Natural killer cell treated with Interleukin-12 subunit alpha and Interleukin-12 subunit beta and Interleukin-15 and Interleukin-18, amount 100 ng/mL, for 72 hours (primary cell): ENCODE results near the gene DLG2. TPM values are rescaled to one million over a fixed set of nuclear protein-coding genes. Genes with fewer than 3 reads are reported as not detected.

Experiments
- ATAC-seq, 2 donors: fragments of 150-1000 bp; cut with Tn5 transposase in 1 of 2; sonication (Bioruptor Pico), chemical (Tn5 transposase) in 1 of 2; 2 replicates each; pipeline ENCODE4 v1.10.0; 2021
- DNase-seq: peaks from one replicate; pipeline ENCODE4 v3.0.0; 2022; ENCODE audit warnings: low spot score
- H3K27ac Mint-ChIP-seq, 2 donors: 1 replicate in 1 of 2; 2 replicates in 1 of 2; pipeline ENCODE4 v1.8.0; 2022; ENCODE audit warnings: mixed read lengths in 2 of 2, mild to moderate bottlenecking in 1 of 2, moderate library complexity in 1 of 2
- H3K27me3 Mint-ChIP-seq, 2 donors: 1 replicate in 1 of 2; 2 replicates in 1 of 2; pipeline ENCODE4 v1.8.0; 2022; ENCODE audit warnings: mixed read lengths in 2 of 2
- H3K36me3 Mint-ChIP-seq: one replicate; pipeline ENCODE4 v1.8.0; 2022; ENCODE audit warnings: mixed read lengths
- H3K4me1 Mint-ChIP-seq, 2 donors: 1 replicate in 1 of 2; 2 replicates in 1 of 2; pipeline ENCODE4 v1.8.0; 2022; ENCODE audit warnings: low read depth in 2 of 2, mixed read lengths in 2 of 2, mild to moderate bottlenecking in 1 of 2
- H3K4me3 Mint-ChIP-seq: one replicate; pipeline ENCODE4 v1.8.0; 2022; ENCODE audit warnings: mixed read lengths
- H3K9me3 Mint-ChIP-seq: 2 replicates; pipeline ENCODE4 v1.8.0; 2022; ENCODE audit warnings: mixed read lengths
- total RNA-seq, 2 donors: library from RNA; stranded (reverse); gene quantifications; one replicate each; pipeline ENCODE4 v1.2.3, GENCODE V29; 2022

Gene DLG2
- total RNA-seq, 2 donors from 2014 or later = 1.1 to 1.7 TPM

DNA sequence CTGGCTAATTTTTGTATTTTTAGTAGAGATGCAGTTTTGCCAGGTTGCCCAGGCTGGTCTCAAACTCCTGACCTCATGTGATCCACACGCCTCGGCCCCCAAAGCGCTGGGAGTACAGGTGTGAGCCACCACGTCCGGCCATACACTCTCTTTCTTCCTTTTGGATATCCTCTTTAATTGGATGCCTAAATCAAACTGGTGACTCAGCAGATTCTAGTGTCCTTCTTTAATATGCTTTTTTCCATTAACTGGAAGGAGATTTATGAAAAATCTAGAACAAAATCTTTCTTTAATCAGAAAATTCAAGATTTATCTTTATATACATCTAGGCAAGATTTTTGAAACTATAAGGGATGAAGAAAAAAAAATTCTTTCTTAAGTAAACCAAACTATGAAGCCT is 1371.7 kb downstream of the DLG2 start:
- no peak for DNase-seq
- peaks cover 10% of the 10 kb centered on the region for H3K9me3 Mint-ChIP-seq
- no peaks in the 10 kb centered on the region for H3K36me3 Mint-ChIP-seq
- H3K4me1 Mint-ChIP-seq = no peaks in the 10 kb centered on the region
- no peak for ATAC-seq
- no peaks in the 10 kb centered on the region for H3K27me3 Mint-ChIP-seq
- H3K27ac Mint-ChIP-seq = no peak overlapping the region
- no peak overlapping the region for H3K4me3 Mint-ChIP-seq

DNA sequence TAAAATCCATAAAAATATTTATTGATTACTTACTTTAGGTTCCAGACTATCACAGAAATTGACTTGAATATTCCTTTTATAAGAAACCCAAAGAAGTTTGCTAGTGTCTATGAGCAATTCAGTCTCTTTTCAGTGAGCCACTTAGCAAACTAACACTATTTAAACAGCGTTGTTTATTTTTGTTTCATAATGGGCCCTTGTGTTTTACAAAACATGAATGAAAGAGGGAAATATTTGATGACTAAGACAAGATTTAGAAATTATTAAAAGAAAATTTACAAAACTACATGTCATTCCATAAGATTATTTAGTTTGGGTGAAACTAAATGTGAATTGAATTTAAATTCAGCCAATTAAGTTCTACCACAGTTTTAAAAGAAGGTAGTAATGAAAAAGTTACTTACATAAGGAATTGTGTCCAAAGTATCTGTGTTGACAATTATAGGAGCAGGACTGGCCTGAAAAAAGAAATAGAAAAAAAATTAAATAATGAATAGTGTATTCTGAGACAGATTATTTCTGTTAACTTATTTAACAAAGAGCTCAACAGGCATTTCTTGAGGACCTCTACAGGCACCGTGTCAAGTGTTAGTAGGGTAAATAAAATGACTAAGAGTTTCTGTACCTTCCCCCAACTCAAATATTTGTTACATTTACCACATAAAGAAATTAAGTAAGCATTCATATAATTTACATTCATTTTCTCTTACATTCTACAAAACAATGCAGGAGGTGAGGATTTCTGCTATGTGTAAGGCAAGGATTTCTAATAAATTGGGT is 1376.1 kb downstream of the DLG2 start:
- Mint-ChIP-seq H3K9me3 (peaks cover 15% of the 10 kb centered on the region), H3K27ac (no peak overlapping the region), H3K36me3 (no peaks in the 10 kb centered on the region), H3K27me3 (no peaks in the 10 kb centered on the region), H3K4me3 (no peak overlapping the region), H3K4me1 (no peaks in the 10 kb centered on the region)
- ATAC-seq (no peak), DNase-seq (no peak)

GRCh38 chr11:84249344-84250135 is 1377.6 kb downstream of the DLG2 start:
- Mint-ChIP-seq H3K27ac (no peak overlapping the region), H3K36me3 (no peaks in the 10 kb centered on the region), H3K4me3 (no peak overlapping the region), H3K4me1 (no peaks in the 10 kb centered on the region), H3K9me3 (peaks cover 11% of the 10 kb centered on the region), H3K27me3 (no peaks in the 10 kb centered on the region)
- DNase-seq = no peak
- no peak for ATAC-seq

DNA sequence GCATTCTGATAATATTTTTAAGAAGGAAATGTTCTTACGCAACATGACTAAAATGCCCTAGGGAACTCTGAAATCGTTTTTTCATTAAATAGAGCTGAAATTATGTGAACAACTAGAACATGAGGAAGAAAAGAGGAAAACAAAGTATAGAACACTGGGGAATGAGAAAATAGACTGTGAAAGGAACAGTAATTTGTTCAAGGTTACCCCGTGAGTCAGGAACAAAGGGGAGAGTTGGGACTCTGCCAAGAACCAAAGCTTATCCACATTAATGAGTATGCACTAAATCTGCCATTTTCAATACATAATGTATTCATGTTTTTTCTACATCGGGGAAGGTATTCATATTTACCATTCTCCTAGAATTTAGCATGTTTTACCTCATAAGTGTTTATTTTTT is 1379.2 kb downstream of the DLG2 start:
- Mint-ChIP-seq H3K4me3 (no peak overlapping the region), H3K9me3 (peaks cover 11% of the 10 kb centered on the region), H3K27me3 (no peaks in the 10 kb centered on the region), H3K27ac (no peak overlapping the region), H3K36me3 (no peaks in the 10 kb centered on the region), H3K4me1 (no peaks in the 10 kb centered on the region)
- DNase-seq = no peak
- no peak for ATAC-seq

GRCh38 chr11:84247129-84247528 is 1380.0 kb downstream of the DLG2 start:
- ATAC-seq = no peak
- Mint-ChIP-seq H3K27me3 (no peaks in the 10 kb centered on the region), H3K4me1 (no peaks in the 10 kb centered on the region), H3K36me3 (no peaks in the 10 kb centered on the region), H3K4me3 (no peak overlapping the region), H3K9me3 (peaks cover 11% of the 10 kb centered on the region), H3K27ac (no peak overlapping the region)
- no peak for DNase-seq

DNA sequence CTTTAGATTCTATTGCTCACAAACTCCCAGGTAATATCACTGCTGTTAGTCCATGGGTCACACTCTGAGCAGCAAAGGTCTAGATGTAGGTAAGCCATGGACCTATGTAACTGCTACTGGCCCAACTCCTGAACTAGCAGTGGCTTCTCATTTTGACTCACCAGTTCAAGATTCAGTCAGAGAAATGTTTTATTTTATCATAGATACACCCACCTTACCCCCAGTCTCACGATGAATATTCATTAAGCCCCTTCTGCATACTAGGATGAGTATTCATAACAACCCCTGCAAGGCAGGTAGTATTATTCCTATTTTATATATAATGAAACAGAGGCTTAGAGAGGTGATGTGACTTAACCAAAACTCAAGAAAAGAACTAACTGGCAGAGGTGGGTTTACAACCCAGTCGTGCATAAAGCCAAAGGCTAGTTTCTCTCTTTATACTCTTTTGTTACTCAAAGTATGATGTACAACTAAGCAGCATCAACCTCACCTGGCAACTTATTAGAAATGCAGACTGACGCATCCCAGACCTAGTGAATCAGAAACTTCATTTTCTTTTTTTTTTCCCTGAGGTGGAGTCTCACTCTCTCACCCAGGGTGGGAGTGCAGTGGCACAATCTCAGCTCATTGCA is 1383.4 kb downstream of the DLG2 start:
- Mint-ChIP-seq H3K9me3 (peaks cover 10% of the 10 kb centered on the region), H3K27me3 (no peaks in the 10 kb centered on the region), H3K4me3 (no peak overlapping the region), H3K27ac (no peak overlapping the region), H3K36me3 (no peaks in the 10 kb centered on the region), H3K4me1 (no peaks in the 10 kb centered on the region)
- no peak for DNase-seq
- ATAC-seq = no peak

DNA sequence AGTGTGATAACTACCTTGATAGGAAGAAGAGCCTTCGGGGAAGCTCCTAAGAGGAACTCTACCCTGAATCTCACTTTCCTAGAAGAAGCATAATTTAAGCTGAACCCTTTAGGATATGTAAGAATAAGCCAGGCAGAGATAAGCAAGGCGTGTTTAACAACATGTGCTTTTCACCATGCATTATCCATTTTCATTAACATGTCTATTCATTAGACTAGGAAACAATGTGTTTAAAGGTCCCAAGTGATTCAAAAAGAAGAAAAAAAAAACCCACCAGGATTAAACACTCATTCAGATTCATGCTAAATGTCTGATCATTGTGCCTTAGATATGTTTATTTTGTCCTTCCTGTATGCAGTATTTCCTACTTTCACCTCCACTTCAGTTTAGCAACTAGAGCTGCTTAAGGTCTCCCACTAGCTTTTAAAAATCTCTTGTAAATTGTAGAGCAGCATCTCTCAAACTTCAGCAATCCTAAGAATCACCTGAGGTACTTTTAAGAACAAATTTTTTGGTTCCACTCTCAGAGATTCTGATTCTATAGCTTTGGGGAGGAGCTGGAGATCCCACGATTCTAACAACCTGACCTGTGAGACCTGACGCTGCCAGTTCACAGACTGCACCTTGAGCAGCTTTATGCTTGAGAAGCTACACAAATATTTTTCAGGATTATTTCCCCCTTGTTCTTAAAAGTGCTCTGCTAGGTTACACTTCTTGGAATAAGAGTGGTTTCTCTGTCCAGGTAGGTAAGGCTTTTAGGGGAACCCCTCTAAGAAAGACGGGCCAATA is 1385.6 kb downstream of the DLG2 start:
- Mint-ChIP-seq H3K27me3 (no peaks in the 10 kb centered on the region), H3K4me1 (no peaks in the 10 kb centered on the region), H3K9me3 (peaks cover 14% of the 10 kb centered on the region), H3K36me3 (peaks cover 4% of the 10 kb centered on the region), H3K27ac (no peak overlapping the region), H3K4me3 (no peak overlapping the region)
- ATAC-seq (no peak), DNase-seq (no peak)

- Mint-ChIP-seq H3K36me3 (peaks cover 4% of the 10 kb centered on the region), H3K27me3 (no peaks in the 10 kb centered on the region), H3K4me3 (no peak overlapping the region), H3K4me1 (no peaks in the 10 kb centered on the region), H3K27ac (no peak overlapping the region), H3K9me3 (peaks cover 8% of the 10 kb centered on the region)
- ATAC-seq = no peak
- no peak for DNase-seq
These were observed 1386.3 kb downstream of the DLG2 start for GRCh38 chr11:84240847-84241246.

DNA sequence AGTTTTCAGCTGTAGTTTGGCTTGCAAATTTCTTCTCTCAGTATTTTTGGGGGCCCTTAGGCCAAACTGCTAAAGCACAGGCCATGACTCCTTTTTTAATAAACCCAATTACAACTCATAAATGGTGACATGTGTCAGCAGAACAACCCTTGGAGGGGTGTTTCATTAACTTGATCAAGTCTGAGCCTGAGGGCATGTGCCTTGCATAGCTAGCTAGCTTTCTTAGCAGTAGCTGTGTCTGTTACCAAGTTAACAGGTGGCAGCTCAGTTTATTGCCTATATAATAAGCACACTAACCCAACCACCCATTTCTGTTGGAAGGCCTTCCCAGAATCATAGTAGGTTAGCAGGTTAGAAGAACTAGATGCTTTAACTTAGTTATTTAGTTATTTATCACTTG is 1390.7 kb downstream of the DLG2 start:
- Mint-ChIP-seq H3K4me3 (no peak overlapping the region), H3K27ac (no peak overlapping the region), H3K4me1 (no peaks in the 10 kb centered on the region), H3K36me3 (peaks cover 4% of the 10 kb centered on the region), H3K9me3 (peaks cover 12% of the 10 kb centered on the region), H3K27me3 (no peaks in the 10 kb centered on the region)
- ATAC-seq (no peak), DNase-seq (no peak)

- Mint-ChIP-seq H3K4me1 (no peaks in the 10 kb centered on the region), H3K4me3 (no peak overlapping the region), H3K36me3 (peaks cover 4% of the 10 kb centered on the region), H3K9me3 (peaks cover 15% of the 10 kb centered on the region), H3K27ac (no peak overlapping the region), H3K27me3 (no peaks in the 10 kb centered on the region)
- DNase-seq (no peak), ATAC-seq (no peak)
These were observed 1392.5 kb downstream of the DLG2 start for GRCh38 chr11:84234462-84235202.

DNA sequence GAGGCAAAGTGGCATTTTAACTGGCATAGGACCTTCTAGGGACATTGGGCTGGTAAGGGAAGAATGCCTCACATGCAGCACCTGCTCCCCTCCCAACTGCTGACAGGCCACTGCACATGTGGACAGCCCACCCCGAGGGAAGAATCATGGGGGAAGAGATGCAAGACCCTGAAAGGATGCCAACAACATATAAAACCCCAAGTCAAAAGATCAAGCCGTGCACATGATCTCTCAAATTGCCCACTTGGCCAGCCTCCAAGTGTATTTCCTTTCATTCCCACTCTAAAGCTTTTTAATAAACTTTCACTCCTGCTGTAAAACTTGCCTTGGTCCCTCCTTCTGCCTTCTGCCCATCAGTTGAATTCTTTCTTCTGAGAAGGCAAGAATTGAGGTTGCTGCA is 1393.1 kb downstream of the DLG2 start:
- ATAC-seq = no peak
- H3K4me3 Mint-ChIP-seq = no peak overlapping the region

GRCh38 chr11:84232511-84232910 is 1394.6 kb downstream of the DLG2 start:
- no peak for DNase-seq
- Mint-ChIP-seq H3K4me3 (no peak overlapping the region), H3K27ac (no peak overlapping the region), H3K27me3 (no peaks in the 10 kb centered on the region), H3K36me3 (peaks cover 4% of the 10 kb centered on the region), H3K9me3 (peaks cover 18% of the 10 kb centered on the region), H3K4me1 (no peaks in the 10 kb centered on the region)
- no peak for ATAC-seq

More for the DNA sequence above, 1393.1 kb downstream of the DLG2 start:
- H3K4me1 Mint-ChIP-seq = no peaks in the 10 kb centered on the region
- no peak for DNase-seq
- no peak overlapping the region for H3K27ac Mint-ChIP-seq
- H3K36me3 Mint-ChIP-seq = peaks cover 4% of the 10 kb centered on the region
- peaks cover 15% of the 10 kb centered on the region for H3K9me3 Mint-ChIP-seq
- H3K27me3 Mint-ChIP-seq = no peaks in the 10 kb centered on the region

DNA sequence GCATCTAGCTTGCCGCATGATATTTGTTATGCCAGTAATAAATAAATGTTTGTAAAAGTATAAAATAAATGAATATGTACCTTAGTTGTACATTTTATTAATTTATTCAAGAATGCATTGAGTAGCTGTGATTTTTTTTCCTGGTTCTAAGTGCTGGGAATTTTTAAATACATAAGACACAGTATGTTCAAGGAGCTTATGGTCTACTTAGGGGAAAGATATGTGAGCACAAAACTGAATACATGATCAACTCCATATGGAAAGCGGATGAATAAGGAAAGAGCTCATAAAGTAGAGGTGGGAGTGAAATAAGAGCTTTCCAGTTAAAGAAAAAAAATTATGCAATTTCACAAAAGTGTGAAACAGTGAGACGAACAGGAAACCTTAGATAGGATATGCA is 1396.7 kb downstream of the DLG2 start:
- DNase-seq = no peak
- Mint-ChIP-seq H3K4me1 (no peaks in the 10 kb centered on the region), H3K27me3 (no peaks in the 10 kb centered on the region), H3K9me3 (peaks cover 14% of the 10 kb centered on the region), H3K27ac (no peak overlapping the region), H3K4me3 (no peak overlapping the region), H3K36me3 (no peaks in the 10 kb centered on the region)
- ATAC-seq = no peak
